Measurements from ENCODE around the gene RPL15. TPM values are rescaled to one million over a fixed set of nuclear protein-coding genes. Genes with fewer than 3 reads are reported as not detected.
A peak's percentile ranks its signal among the peaks of the same experiment; 100 is the strongest.

RPL15 gene
- total and polyA plus RNA-seq, 2 of the 13 experiments (the other 11 are each of a cell fraction or from before 2014, with no cell fraction given): 1,297 to 3,693 TPM

- TF ChIP-seq ZBTB44 (CRISPR knock-in tag; IDR thresholded peaks at IDR 0.05) (peak; percentile 32; the same call in 1 of the 2 replicates), ZNF362 (CRISPR knock-in tag; IDR thresholded peaks at IDR 0.05; ENCODE audit: borderline replicate concordance) (no peak), NFYC (CRISPR knock-in tag; IDR thresholded peaks at IDR 0.05) (peak; percentile 48; the same call in 1 of the 2 replicates), DPF2 (CRISPR knock-in tag; IDR thresholded peaks at IDR 0.05; ENCODE audit: borderline replicate concordance, low read depth) (no peak), CEBPB (IDR thresholded peaks at IDR 0.05; ENCODE audit: borderline replicate concordance, low read depth, low read length) (no peak), ZNF687 (CRISPR knock-in tag; IDR thresholded peaks at IDR 0.05) (peak; percentile 92), SMAD9 (CRISPR knock-in tag; IDR thresholded peaks at IDR 0.05) (no peak), ZNF264 (CRISPR knock-in tag; IDR thresholded peaks at IDR 0.05) (peak; percentile 73; the same call in 1 of the 2 replicates), ATF5 (CRISPR knock-in tag; IDR thresholded peaks at IDR 0.05; ENCODE audit: low read depth) (no peak), MAX (IDR thresholded peaks at IDR 0.05) (peak; percentile 87), CREM (IDR thresholded peaks at IDR 0.05) (peak; percentile 94), CREM (CRISPR knock-in tag; IDR thresholded peaks at IDR 0.05) (no peak), DZIP1 (CRISPR knock-in tag; IDR thresholded peaks at IDR 0.05) (no peak), MTF1 (CRISPR knock-in tag; IDR thresholded peaks at IDR 0.05) (no peak), ZNF17 (CRISPR knock-in tag; IDR thresholded peaks at IDR 0.05) (peak; percentile 70; the same call in 1 of the 2 replicates), EZH2 (conservative IDR thresholded peaks at IDR 0.05; ENCODE audit: low read depth, low read length) (no peak), KAT2B (IDR thresholded peaks at IDR 0.05; ENCODE audit: borderline replicate concordance, low read depth, low read length) (no peak), LBX2 (CRISPR knock-in tag; IDR thresholded peaks at IDR 0.05; ENCODE audit: borderline replicate concordance) (no peak; the same call in 1 of the 2 replicates)
These were observed at the start of gene RPL15, which contains the start of gene NKIRAS1 (continued) for GRCh38 chr3:23916886-23917678.
